LNCaP clone FGC (cell line): ENCODE measurements around the gene PAPLN.

Source experiments
- DNase-seq: peaks from one replicate; pipeline ENCODE4 v3.0.0-alpha.2; 2011; ENCODE audit warnings: low read depth
- H3K4me3 ChIP-seq: 2 replicates; pipeline ENCODE4 v1.5.1; 2011; ENCODE audit warnings: mild to moderate bottlenecking, low read depth, low read length, control low read depth
- TF ChIP-seq, protein P1 (sequence below): IDR thresholded peaks from 2 replicates; pipeline ENCODE4 v1.5.1; 2012; ENCODE audit warnings: mild to moderate bottlenecking; ENCODE audit not compliant: control insufficient read depth, insufficient read depth; ENCODE audit errors: extremely low read depth

Gene PAPLN

GRCh38 chr14:73260574-73260973 is 23.3 kb downstream of the PAPLN start:
- no peak overlapping the region for H3K4me3 ChIP-seq
- DNase-seq, result no peak
- TF ChIP-seq, protein P1, sequence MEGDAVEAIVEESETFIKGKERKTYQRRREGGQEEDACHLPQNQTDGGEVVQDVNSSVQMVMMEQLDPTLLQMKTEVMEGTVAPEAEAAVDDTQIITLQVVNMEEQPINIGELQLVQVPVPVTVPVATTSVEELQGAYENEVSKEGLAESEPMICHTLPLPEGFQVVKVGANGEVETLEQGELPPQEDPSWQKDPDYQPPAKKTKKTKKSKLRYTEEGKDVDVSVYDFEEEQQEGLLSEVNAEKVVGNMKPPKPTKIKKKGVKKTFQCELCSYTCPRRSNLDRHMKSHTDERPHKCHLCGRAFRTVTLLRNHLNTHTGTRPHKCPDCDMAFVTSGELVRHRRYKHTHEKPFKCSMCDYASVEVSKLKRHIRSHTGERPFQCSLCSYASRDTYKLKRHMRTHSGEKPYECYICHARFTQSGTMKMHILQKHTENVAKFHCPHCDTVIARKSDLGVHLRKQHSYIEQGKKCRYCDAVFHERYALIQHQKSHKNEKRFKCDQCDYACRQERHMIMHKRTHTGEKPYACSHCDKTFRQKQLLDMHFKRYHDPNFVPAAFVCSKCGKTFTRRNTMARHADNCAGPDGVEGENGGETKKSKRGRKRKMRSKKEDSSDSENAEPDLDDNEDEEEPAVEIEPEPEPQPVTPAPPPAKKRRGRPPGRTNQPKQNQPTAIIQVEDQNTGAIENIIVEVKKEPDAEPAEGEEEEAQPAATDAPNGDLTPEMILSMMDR, result no peak

DNA sequence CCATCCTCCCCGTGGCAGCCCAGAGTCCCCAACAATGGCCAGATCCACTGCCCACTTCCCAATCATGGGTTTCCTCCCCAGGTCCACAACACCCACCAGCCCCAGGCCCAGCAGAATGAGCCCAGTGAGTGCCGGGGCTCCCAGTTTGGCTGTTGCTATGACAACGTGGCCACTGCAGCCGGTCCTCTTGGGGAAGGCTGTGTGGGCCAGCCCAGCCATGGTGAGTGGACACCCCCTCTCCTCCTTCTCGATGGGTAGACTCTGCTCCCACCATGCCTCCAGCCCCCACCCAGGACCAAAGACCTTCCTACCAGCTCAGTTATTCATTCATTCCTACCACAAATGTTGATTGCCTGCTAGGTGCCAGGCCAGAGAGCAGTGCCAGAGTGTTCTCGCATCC is 23.8 kb downstream of the PAPLN start:
- DNase-seq, result no peak

DNA sequence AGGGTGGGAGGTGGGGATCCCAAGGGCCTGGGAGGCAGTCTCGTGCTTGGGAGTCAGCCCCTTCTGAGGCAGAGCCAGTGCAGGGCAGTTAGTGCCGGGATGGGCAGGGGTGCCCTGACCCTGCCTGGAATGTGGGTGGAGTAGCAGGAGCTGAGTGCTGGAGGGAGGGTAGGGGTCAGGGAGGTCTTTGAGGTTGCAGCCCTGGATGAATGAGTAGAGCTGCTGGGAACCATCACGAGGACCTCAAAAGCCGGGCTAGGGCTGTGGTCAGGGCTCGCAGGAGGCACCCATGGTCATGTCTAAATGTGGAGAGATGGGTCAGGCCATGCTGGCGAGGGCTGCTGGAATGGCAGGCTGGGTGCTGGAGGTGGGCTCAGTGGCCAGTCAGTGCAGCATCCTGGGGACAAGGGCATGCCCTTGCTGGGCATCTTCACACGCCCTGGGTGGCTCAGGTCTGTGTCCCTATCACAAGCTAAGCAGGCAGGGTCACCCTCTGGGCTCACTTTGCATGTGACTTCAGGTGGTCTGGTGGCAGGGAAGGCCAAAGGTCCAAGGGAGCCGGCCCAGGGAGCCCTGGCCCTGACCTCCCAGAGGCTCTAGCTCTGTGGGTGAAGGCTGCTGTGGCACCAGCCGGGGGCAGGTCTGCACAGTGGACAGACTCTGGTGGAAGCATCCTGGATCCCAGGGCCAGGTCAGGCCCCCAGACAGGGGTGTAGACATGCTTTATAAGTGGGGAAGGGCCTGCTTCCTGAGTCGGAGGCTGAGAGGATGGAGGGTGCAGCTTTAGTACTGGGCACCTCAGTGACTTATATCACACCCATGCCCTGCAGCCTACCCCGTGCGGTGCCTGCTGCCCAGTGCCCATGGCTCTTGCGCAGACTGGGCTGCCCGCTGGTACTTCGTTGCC is 24.5 kb downstream of the PAPLN start:
- DNase-seq, result no peak
- no peak overlapping the region for H3K4me3 ChIP-seq
- TF ChIP-seq, protein P1, result no peak

More for the DNA sequence above, 23.8 kb downstream of the PAPLN start:
- TF ChIP-seq, protein P1, result no peak
- no peak overlapping the region for H3K4me3 ChIP-seq

- TF ChIP-seq, protein P1, result no peak
- DNase-seq, result no peak
Measured at GRCh38 chr14:73262427-73263183, 25.3 kb downstream of the PAPLN start.

DNA sequence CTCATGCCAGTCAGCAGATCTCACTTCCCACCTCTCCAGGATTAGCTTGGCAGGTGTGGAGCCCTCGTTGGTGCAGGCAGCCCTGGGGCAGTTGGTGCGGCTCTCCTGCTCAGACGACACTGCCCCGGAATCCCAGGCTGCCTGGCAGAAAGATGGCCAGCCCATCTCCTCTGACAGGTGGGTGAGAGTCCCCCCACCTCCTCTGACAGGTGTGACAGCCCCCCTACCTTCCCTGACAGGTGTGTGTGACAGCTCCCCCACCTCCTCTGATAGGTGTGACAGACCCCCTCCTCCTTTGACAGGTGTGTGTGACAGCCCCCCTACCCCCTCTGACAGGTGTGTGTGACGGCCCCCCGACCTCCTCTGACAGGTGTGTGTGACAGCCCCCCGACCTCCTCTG is 26.3 kb downstream of the PAPLN start:
- H3K4me3 ChIP-seq, result no peak overlapping the region
- no peak for DNase-seq
- TF ChIP-seq, protein P1, result no peak

More at GRCh38 chr14:73262427-73263183, 25.3 kb downstream of the PAPLN start:
- no peak overlapping the region for H3K4me3 ChIP-seq

GRCh38 chr14:73264080-73264884 is 27.0 kb downstream of the PAPLN start:
- no peak for DNase-seq
- TF ChIP-seq, protein P1, result no peak
- H3K4me3 ChIP-seq, result no peak overlapping the region
